ENCODE results near the gene SLC26A11.

SLC26A11 gene

DNA sequence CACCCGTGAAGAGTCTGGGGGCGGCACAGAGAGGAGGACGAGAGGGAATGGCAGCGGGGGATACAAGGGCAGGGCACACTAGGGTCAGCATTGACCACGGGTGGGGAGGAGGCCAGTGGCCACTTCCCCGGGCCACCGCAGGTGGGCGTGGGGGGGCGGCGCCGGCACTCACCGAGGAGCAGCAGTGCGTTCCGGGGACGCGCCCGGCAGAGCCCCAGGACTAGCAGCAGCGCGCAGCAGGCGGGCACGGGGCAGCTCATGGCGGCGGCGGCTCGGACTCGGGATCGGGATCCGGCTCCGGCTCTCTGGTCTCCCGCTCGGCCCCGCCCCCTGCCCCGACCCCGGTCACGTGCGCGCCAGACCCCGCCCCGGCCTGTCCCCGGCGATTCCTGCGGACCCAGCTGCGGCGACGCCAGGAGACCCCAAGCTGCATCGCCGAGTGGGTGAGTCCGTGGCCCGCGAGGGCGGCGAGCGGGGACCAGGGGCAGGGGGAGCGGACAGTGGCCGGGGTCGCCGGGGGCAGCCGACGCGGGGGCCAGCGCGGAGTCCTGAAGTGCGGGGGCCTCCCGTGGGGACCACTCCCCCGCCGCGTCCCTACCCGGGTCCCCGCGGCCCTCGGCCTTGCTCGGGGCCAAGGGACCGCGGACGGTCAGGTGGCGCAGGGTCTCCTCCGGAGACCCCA is at the start of gene SLC26A11, which contains the start of gene SGSH:
Gene SLC26A11 (plus strand): TSS at position 374 of the 682 bp plus-strand sequence. CDS start 1,134 bp downstream, outside the sequence.
Gene SGSH (minus strand): TSS at position 280 of the 682 bp plus-strand sequence. CDS start 20 bp downstream, at position 260.
- peak; percentile 8 for DNase-seq (ENCODE audit: low read depth)

DNA sequence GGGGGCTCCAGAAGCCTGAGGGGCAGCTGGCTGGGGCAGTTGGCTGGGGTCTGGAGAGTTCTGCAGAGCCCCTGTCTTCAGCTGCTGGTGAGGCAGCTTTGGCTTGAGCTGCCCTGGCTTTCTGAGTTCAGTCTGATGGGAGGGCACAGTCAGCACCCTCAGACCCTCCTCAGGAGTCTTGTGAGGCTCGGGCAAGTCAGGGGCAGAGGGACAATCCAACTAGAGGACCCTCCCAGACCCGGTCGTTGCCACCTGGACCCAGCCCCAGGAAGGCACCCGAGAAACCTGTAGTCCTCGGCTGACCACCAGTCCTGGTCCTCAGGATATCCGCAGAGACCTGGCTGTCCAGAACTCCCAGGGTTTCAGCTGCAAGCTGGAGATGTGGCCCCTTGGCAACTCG is 48.5 kb upstream of the SLC26A11 start:
- DNase-seq (ENCODE audit: low read depth) = no peak

DNA sequence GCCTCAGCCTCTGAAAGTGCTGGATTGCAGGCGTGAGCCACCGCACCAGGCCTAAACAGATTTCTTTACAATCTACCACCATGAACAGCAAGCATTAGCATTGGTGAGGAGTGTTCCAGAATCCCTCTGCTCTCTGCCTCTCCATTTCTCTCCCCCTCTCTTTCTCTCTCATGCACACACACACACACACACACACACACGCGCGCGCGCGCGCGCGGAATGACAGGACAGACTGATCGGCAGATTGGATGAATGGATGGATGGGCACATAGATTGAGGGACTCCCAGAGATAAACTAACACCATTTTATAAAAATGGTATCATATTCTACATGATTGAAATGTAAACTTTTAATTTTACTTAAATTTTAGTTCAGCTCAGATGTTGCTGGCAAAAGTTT is 47.1 kb upstream of the SLC26A11 start:
- DNase-seq (ENCODE audit: low read depth) = no peak

DNA sequence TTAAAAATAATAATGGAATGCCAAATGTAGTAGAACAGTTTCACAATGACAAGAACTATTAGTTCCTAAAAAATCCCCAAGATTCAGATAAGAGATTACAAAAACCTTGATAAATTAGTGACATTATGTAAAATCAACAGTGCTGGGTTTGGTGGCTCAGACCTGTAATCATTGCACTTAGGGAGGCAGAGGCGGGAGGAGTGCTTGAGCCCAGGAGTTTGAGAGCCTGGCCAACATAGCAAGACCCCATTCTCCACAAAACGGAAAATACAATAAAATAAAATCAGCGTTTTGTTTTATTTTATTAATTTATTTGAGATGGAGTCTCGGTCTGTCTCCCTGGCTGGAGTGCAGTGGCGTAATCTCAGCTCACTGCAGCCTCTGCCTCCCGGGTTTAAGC is 46.3 kb upstream of the SLC26A11 start:
- DNase-seq (ENCODE audit: low read depth) = no peak

DNA sequence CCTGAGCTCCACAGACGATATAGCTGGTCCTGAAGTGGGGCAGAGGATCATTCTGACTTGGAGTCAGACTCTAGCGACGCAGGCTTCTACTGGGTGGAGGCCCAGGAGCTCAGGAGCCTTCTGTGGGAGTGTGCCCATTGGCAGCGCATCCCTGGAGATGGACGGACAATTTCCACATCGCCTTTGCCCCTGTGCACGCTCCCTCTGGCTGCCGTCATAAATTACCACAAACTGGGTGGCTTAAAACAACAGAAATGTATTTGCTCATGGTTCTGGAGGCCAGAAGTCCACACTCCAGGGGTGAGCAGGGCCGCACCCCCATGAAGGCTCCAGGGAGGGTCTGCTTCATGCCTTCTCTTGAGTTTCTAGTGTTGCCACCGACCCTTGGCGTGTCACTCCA is 43.5 kb upstream of the SLC26A11 start:
- DNase-seq (ENCODE audit: low read depth) = no peak

DNA sequence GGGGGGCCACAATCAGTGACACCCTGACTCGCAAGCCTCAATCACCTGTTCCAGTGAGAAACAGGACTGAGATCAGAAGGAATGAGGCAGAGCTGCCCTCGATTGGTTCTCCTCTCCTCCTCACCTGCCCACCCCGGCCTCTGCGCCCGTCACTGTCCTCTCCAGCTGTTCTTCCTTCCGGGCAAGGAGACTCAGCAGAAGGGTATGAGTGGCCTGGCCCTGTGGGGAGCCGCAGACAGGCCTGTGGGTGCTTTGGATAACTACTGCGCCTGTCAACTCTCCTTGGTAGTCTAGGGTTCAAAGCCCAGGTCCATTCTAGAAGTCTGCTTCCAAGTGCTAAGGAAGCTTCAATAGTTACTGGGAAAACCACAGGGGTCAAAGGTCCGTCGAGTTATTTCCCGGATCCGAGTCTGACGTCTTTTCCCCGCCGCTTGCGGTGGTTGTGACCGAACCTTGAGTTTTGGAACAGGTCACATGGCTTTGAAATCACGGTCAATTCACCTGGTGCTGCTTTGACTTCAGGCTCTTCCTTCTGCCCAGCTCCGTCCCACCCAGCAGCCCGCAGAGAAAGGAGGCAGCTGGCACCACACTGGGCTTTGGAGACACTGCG is 42.1 kb upstream of the SLC26A11 start:
- DNase-seq (ENCODE audit: low read depth) = no peak

DNA sequence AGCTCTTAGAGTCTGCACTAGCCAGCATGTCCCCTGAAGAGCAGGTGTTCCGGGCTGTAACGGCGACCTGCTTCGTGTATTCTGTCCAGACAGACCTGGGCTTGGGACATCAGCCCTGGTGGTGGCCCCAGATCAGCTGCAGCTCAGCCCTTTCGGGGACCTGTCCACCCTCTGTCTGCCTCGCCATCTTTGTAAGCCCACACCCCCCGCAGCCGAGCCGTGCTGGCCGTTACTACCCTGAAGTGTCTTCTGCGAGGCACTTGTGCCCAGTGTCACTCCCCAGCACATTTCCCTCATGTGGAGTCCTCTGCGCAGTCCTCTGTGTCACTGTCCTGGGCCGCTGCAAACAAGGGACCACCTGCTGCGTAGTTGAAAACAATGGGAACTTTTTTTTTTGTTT is 40.0 kb upstream of the SLC26A11 start:
- no peak for DNase-seq (ENCODE audit: low read depth)

DNA sequence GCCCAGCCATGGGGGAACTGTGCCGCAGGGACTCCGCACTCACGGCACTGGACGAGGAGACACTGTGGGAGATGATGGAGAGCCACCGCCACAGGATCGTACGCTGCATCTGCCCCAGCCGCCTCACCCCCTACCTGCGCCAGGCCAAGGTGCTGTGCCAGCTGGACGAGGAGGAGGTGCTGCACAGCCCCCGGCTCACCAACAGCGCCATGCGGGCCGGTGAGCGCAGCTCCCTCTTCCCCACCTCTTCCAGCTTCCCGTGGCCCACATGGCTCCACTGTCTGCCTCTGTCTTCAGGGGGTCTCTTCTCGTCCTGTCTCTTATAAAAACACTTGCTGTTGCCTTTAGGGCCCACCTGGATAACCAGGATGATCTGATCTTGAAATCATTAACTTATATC is 38.8 kb upstream of the SLC26A11 start:
- DNase-seq (ENCODE audit: low read depth) = no peak

DNA sequence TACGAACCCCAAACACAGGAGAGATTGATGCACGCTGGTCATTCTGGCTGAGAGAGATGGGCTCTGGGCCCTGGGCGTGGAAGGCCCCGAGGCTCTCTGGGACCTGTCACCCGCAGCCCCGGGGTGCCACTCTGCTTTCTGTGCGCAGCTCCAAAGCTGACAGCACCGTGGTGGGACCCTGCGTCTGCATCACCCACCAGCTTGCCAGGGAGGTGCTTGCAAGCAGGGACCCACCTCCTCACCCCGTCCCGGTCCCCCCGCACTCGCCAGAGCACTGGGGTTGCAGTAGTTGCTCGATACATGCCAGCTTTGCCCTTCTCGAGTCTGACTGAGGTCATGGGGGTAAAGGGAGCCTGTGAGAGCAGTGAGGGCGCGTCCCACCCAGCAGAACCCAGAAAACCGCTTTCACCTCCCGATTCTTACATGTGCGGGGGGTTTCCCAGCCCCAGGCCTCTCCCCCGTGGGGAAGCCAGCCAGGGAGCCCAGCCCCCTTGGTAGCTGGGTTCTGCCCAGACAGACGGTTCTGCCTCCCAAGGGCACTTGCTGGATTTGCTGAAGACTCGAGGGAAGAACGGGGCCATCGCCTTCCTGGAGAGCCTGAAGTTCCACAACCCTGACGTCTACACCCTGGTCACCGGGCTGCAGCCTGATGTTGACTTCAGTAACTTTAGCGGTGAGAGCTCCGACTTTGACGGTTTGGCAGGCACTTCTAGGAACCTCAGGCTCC is 37.9 kb upstream of the SLC26A11 start:
- no peak for DNase-seq (ENCODE audit: low read depth)

DNA sequence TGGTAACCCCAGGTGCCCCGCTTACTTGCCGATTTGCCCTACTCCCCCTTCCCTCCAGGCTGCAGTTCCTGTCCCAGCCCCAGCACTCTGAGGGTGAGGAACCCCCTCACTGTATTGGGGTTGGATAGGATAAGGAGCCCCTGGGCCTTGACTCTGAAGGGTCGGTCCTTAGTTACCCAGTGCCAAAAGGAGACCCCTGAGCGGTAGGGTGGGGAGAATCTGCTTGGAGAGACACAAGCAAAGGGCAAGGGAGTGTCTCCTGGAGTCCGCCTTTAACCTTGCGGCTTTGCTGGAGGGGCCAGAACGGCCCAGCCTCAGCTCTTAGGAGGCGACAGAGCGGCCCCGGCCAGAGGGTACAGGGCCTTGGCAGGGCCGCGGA is 37.4 kb upstream of the SLC26A11 start:
- DNase-seq (ENCODE audit: low read depth) = no peak

DNA sequence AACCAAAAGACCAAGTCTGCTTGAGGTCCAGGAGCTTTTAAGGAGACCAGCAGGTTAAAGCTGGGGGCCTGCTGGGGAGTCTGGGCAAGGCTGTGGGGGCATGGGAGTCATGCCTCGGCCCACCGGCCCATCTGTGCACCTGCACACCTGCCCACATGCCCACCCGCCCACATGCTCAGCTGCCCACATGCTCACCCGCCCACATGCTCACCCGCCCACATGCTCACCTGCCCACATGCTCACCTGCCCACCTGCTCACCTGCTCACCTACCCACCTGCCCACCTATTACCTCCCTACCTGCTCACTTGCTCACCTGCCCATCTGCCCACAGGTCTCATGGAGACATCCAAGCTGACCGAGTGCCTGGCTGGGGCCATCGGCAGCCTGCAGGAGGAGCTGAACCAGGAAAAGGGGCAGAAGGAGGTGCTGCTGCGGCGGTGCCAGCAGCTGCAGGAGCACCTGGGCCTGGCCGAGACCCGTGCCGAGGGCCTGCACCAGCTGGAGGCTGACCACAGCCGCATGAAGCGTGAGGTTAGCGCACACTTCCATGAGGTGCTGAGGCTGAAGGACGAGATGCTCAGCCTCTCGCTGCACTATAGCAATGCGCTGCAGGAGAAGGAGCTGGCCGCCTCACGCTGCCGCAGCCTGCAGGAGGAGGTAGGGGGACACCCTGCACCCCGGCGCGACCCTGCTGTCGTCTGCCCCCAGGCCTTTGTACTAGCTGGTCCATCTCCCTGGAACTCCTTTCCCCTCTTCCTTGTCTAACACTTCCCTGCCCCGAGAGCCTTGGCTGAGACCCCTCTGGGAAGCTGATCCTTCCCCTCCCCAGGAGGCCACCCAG is 36.4 kb upstream of the SLC26A11 start:
- no peak for DNase-seq (ENCODE audit: low read depth)

DNA sequence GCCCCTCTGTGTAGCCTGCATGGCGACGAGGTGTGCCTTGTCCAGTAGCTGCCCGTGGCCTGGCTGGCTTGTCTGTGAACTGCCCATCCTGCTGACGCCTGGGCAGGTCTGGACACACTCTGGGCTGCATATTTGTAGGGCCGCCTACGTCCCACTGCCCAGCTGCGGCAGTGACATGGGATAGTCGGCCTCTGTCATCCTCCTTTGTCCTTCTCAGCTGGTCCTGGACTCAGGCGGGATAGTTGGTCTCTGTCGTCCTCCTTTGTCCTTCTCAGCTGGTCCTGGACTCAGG is 35.9 kb upstream of the SLC26A11 start:
- no peak for DNase-seq (ENCODE audit: low read depth)

DNA sequence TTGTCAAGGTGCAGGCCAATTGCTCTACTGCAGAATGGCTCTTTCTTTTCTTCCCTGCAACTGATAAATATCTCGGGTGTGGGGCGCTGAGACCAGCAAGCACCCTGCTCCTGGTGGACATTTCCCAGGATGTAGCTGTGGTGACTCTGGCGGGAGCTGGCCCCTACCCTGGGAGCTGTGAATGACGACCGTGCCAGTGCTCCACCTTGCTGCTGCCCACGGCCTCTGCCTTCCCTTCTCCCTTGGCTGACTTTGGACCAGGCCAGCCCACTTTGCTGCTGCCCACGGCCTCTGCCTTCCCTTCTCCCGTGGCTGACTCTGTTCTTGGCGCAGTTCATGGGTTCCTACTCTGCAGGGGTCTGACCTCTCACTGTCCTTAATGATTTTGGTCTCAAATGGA is 34.3 kb upstream of the SLC26A11 start:
- DNase-seq (ENCODE audit: low read depth) = no peak

DNA sequence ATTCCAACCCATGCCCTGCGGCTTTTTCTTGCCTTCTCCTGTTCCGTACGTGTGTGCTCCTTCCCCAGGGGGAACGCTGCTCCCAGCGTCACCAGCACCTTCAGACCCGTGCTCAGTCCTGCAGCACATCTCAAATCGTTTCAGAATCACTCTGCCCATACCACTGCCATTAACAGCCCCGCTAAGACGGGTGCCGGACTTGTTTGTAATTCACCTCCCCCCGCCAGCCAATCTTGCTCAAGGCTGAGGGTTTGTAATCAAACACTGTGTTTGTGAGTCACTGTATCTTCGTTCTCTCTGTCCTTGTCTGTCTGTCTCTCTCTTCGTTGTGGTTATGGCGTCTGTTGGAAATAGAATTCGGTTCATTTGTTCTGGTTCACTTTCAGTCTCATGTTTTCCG is 33.1 kb upstream of the SLC26A11 start:
- no peak for DNase-seq (ENCODE audit: low read depth)

DNA sequence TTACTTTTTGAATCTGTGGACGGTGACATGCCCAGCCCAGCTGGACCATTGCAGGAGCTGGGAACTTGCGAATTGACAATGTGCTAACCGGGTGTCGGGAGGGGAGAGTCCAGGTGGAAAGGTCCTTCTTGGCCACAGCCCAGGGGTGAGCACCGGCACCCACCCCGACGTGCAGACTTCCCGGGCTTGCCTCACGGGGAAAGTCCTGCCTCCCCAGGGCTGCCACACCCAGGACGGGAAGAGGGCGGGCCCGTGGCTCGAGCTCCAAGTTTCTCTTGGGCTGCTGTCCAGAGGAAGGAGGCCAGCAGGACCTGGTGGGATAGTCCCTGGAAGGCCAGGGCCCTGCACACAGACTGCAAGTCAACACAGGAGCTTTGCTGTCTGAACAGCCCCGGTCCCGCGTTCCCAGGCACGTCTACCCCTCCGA is 32.7 kb upstream of the SLC26A11 start:
- no peak for DNase-seq (ENCODE audit: low read depth)

DNA sequence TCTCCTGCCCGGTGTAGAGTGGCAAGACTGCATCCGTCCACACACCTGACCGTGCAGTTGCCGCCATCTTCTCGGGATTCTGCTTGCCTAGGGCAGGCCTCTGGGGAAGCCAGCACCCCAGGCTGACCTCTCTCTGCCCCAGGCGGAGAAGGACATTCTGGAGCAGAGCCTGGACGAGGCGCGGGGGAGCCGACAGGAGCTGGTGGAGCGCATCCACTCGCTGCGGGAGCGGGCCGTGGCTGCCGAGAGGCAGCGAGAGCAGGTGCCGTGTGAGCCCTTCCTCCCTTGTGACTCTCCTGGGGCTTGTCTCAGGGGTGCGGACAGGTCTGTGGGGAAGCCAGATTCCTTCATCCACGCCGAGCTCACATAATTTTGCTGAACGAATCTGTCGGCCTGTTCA is 30.6 kb upstream of the SLC26A11 start:
- DNase-seq (ENCODE audit: low read depth) = no peak

DNA sequence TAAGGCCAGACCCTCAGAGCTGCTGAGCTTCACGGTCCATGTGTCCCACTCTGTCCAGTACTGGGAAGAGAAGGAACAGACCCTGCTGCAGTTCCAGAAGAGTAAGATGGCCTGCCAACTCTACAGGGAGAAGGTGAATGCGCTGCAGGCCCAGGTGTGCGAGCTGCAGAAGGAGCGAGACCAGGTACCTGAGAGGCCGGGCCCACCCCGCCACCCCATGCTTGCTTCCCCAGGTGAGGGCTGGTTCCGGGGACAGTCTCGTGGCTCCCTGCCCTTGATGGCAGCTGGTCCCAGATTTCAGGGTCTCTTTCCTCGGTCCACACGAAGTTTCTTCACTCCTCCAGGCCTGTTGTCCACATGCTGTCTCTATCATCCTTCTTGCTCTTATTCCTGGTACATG is 29.5 kb upstream of the SLC26A11 start:
- DNase-seq (ENCODE audit: low read depth) = no peak

DNA sequence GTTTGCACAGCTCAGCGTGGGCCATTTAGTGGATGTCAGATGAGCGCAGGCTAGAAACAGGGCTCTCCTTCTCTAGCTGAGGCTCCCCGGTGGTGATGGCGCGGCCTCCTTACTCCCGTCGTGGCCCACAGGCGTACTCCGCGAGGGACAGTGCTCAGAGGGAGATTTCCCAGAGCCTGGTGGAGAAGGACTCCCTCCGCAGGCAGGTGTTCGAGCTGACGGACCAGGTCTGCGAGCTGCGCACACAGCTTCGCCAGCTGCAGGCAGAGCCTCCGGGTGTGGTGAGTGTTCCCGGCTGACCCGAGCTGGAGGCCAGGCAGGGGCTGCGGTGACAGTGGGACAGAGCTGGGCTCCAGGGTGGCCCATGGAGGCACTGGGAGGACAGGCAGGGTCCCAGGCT is 29.0 kb upstream of the SLC26A11 start:
- DNase-seq (ENCODE audit: low read depth) = no peak

DNA sequence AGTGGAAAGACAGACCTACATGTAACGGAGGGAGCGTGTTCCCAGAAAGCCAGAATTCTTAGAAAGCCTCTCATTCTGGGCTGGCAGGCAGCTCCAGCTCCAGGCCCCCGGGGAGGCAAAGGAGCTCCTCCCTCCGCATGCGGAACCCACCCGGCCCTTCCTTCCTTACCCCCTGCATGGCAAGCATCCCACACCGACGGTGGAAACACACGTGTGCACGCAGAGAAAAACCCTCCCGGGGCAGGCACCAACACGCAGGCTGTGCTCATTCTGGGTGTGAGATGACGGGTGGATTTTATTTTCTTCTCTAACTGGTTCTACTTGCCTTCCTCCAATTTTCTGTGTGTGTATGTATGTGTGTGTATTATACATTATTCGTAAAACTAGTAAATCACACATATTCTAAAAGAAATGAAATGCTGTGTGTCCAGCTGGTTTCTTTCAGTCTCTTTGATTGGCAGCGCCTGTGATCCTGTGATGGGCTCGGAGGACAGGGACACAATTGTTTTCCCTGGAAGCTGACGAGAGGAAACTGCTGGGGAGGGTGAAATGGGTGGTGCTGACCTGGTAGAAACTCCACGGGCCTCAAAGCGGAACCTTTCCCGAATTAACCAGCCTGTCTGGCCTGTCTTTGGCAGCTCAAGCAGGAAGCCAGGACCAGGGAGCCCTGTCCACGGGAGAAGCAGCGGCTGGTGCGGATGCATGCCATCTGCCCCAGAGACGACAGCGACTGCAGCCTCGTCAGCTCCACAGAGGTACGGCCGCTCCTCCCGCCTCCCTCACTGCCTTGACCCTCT is 28.2 kb upstream of the SLC26A11 start:
- DNase-seq (ENCODE audit: low read depth) = no peak

DNA sequence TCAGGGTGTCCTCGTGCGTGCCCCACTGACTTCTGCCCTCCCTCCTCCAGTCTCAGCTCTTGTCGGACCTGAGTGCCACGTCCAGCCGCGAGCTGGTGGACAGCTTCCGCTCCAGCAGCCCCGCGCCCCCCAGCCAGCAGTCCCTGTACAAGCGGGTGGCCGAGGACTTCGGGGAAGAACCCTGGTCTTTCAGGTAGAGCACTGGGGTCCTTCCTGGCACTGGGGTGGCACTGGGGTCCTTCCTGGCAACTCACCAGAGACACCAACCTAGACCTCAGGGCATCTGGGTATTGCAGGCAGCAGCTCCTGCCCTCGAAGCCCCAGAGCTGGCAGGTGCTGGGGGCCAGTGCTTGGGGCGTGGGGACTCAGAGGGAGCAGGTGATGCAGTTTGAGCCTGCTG is 25.1 kb upstream of the SLC26A11 start:
- no peak for DNase-seq (ENCODE audit: low read depth)

DNA sequence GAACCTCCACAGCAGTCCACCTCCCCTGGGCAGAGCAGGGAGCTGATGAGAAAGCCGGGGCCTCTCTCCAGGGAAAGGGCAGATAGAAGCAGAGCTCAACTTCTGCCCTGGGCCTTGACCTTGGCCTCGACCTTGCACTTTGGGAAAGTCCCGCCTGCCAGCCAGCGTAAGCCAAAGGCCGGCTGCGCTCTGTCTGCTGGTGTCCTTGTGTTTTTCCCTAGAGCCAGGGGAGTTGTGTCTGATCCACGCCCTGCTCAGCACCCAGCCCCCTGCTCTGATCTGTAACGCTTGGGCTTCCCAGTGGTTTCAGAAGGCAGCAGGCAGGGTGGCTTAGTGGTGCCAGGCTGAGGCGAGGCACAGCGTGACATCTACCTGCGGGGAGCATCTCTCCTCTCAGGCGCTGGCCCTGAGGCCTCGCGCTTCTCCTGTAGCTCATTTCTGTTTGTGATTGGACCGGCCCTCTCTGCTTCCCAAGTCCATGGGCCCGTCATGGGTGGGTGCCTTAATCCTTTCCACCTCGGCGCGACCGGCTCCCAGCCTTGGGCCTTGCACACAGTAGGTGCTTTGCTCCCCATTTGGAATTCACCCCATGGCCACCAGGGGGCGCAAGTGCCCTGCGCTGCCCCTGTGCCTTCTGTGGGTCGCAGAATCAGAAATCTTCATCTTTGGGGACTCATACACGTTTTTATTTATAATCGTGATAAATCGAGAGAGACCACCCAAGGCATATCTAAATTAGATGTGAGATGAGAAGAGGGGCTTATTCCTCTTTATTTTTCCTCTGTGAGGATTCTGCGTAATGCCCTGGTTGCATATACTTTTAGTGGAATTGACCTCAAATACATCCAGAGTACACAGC is 24.3 kb upstream of the SLC26A11 start:
- no peak for DNase-seq (ENCODE audit: low read depth)

Measured in fibroblast of the conjunctiva (primary cell).